GM23338 (cell line): ENCODE results near the gene GPR151.

Source experiments
- CREB1 ChIP-seq: fragments of 250-450 bp; sonication (Bioruptor Pico); IDR thresholded peaks from 2 replicates; pipeline ENCODE4 v1.5.0; 2020; ENCODE audit warnings: low read depth, mild to moderate bottlenecking, moderate library complexity
- CTCF ChIP-seq, 2 experiments: fragments of 200-600 bp in 1 of 2; sonication (generic) in 1 of 2; conservative IDR thresholded peaks; 2 replicates each; pipeline versions ENCODE4 v1.5.1 to v1.6.1; 2016 to 2017; ENCODE audit warnings: antibody characterized with exemption in 2 of 2, low read depth in 2 of 2, mild to moderate bottlenecking in 2 of 2, moderate library complexity in 1 of 2
- ETS1 ChIP-seq: IDR thresholded peaks from 2 replicates; pipeline ENCODE4 v1.6.1; 2016; ENCODE audit warnings: antibody characterized with exemption
- EZH2 ChIP-seq: fragments of 200-600 bp; sonication (generic); IDR thresholded peaks from one replicate; pipeline ENCODE4 v1.8.0; 2017; ENCODE audit warnings: antibody characterized with exemption, mild to moderate bottlenecking, low read depth; ENCODE audit not compliant: unreplicated experiment
- EZH2phosphoT487 ChIP-seq: fragments of 200-600 bp; sonication (generic); IDR thresholded peaks from one replicate; pipeline ENCODE4 v1.8.1; 2018; ENCODE audit warnings: antibody characterized with exemption; ENCODE audit not compliant: unreplicated experiment
- JUNB ChIP-seq: IDR thresholded peaks from one replicate; pipeline ENCODE4 v1.6.1; 2016; ENCODE audit warnings: antibody characterized with exemption; ENCODE audit not compliant: unreplicated experiment
- NANOG ChIP-seq: IDR thresholded peaks from 2 replicates; pipeline ENCODE4 v1.6.1; 2016; ENCODE audit warnings: antibody characterized with exemption, borderline replicate concordance
- POLR2AphosphoS5 ChIP-seq: IDR thresholded peaks from 2 replicates; pipeline ENCODE4 v1.6.1; 2016; ENCODE audit warnings: antibody characterized with exemption, low read depth
- STAT1 ChIP-seq: IDR thresholded peaks from one replicate; pipeline ENCODE4 v1.6.1; 2016; ENCODE audit warnings: antibody characterized with exemption; ENCODE audit not compliant: unreplicated experiment
- ZNF114 ChIP-seq: fragments of 250-450 bp; sonication (Bioruptor Pico); IDR thresholded peaks from 2 replicates; pipeline ENCODE4 v1.5.0; 2020; ENCODE audit warnings: mild to moderate bottlenecking, moderate library complexity
- ZNF331 ChIP-seq: fragments of 250-450 bp; sonication (Bioruptor Pico); IDR thresholded peaks from 2 replicates; pipeline ENCODE4 v1.5.0; 2020; ENCODE audit warnings: low read depth, mild to moderate bottlenecking, moderate library complexity
- TF ChIP-seq, protein P1 (sequence below): IDR thresholded peaks from one replicate; pipeline ENCODE4 v1.6.1; 2018; ENCODE audit warnings: antibody characterized with exemption; ENCODE audit not compliant: unreplicated experiment
- TF ChIP-seq, protein P2 (sequence below): fragments of 250-450 bp; sonication (Bioruptor Pico); IDR thresholded peaks from 2 replicates; pipeline ENCODE4 v1.5.0; 2020; ENCODE audit warnings: mild to moderate bottlenecking, moderate library complexity

- TF ChIP-seq POLR2AphosphoS5 (no peak), JUNB (no peak), CTCF (conservative IDR thresholded peaks at IDR 0.05; ENCODE audit: low read depth in 2 of 2) (no peak), EZH2phosphoT487 (no peak), EZH2 (no peak), ZNF331 (CRISPR knock-in tag) (no peak), NANOG (no peak), ETS1 (no peak), ZNF114 (CRISPR knock-in tag) (no peak), STAT1 (no peak), CREB1 (CRISPR knock-in tag) (no peak)
- TF ChIP-seq, protein P1, sequence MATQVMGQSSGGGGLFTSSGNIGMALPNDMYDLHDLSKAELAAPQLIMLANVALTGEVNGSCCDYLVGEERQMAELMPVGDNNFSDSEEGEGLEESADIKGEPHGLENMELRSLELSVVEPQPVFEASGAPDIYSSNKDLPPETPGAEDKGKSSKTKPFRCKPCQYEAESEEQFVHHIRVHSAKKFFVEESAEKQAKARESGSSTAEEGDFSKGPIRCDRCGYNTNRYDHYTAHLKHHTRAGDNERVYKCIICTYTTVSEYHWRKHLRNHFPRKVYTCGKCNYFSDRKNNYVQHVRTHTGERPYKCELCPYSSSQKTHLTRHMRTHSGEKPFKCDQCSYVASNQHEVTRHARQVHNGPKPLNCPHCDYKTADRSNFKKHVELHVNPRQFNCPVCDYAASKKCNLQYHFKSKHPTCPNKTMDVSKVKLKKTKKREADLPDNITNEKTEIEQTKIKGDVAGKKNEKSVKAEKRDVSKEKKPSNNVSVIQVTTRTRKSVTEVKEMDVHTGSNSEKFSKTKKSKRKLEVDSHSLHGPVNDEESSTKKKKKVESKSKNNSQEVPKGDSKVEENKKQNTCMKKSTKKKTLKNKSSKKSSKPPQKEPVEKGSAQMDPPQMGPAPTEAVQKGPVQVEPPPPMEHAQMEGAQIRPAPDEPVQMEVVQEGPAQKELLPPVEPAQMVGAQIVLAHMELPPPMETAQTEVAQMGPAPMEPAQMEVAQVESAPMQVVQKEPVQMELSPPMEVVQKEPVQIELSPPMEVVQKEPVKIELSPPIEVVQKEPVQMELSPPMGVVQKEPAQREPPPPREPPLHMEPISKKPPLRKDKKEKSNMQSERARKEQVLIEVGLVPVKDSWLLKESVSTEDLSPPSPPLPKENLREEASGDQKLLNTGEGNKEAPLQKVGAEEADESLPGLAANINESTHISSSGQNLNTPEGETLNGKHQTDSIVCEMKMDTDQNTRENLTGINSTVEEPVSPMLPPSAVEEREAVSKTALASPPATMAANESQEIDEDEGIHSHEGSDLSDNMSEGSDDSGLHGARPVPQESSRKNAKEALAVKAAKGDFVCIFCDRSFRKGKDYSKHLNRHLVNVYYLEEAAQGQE, result no peak
- TF ChIP-seq, protein P2, sequence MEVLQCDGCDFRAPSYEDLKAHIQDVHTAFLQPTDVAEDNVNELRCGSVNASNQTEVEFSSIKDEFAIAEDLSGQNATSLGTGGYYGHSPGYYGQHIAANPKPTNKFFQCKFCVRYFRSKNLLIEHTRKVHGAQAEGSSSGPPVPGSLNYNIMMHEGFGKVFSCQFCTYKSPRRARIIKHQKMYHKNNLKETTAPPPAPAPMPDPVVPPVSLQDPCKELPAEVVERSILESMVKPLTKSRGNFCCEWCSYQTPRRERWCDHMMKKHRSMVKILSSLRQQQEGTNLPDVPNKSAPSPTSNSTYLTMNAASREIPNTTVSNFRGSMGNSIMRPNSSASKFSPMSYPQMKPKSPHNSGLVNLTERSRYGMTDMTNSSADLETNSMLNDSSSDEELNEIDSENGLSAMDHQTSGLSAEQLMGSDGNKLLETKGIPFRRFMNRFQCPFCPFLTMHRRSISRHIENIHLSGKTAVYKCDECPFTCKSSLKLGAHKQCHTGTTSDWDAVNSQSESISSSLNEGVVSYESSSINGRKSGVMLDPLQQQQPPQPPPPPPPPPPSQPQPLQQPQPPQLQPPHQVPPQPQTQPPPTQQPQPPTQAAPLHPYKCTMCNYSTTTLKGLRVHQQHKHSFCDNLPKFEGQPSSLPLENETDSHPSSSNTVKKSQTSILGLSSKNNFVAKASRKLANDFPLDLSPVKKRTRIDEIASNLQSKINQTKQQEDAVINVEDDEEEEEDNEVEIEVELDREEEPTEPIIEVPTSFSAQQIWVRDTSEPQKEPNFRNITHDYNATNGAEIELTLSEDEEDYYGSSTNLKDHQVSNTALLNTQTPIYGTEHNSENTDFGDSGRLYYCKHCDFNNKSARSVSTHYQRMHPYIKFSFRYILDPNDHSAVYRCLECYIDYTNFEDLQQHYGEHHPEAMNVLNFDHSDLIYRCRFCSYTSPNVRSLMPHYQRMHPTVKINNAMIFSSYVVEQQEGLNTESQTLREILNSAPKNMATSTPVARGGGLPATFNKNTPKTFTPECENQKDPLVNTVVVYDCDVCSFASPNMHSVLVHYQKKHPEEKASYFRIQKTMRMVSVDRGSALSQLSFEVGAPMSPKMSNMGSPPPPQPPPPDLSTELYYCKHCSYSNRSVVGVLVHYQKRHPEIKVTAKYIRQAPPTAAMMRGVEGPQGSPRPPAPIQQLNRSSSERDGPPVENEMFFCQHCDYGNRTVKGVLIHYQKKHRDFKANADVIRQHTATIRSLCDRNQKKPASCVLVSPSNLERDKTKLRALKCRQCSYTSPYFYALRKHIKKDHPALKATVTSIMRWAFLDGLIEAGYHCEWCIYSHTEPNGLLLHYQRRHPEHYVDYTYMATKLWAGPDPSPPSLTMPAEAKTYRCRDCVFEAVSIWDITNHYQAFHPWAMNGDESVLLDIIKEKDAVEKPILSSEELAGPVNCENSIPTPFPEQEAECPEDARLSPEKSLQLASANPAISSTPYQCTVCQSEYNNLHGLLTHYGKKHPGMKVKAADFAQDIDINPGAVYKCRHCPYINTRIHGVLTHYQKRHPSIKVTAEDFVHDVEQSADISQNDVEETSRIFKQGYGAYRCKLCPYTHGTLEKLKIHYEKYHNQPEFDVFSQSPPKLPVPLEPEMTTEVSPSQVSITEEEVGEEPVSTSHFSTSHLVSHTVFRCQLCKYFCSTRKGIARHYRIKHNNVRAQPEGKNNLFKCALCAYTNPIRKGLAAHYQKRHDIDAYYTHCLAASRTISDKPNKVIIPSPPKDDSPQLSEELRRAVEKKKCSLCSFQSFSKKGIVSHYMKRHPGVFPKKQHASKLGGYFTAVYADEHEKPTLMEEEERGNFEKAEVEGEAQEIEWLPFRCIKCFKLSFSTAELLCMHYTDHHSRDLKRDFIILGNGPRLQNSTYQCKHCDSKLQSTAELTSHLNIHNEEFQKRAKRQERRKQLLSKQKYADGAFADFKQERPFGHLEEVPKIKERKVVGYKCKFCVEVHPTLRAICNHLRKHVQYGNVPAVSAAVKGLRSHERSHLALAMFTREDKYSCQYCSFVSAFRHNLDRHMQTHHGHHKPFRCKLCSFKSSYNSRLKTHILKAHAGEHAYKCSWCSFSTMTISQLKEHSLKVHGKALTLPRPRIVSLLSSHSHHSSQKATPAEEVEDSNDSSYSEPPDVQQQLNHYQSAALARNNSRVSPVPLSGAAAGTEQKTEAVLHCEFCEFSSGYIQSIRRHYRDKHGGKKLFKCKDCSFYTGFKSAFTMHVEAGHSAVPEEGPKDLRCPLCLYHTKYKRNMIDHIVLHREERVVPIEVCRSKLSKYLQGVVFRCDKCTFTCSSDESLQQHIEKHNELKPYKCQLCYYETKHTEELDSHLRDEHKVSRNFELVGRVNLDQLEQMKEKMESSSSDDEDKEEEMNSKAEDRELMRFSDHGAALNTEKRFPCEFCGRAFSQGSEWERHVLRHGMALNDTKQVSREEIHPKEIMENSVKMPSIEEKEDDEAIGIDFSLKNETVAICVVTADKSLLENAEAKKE (CRISPR knock-in tag), result no peak
Observed at GRCh38 chr5:146484714-146485391, 31.1 kb downstream of the GPR151 start.
